Stimulated activated CD8-positive, alpha-beta memory T cell treated with anti-CD3 and anti-CD28 coated beads, Interleukin-7, amount 100 ng/mL, for 24 hours (primary cell): Measurements from ENCODE around the gene METRN.

Experiments used
- DNase-seq: peaks from one replicate; pipeline ENCODE4 v3.0.0-alpha.2; 2020; ENCODE audit warnings: low read depth

The METRN gene

DNA sequence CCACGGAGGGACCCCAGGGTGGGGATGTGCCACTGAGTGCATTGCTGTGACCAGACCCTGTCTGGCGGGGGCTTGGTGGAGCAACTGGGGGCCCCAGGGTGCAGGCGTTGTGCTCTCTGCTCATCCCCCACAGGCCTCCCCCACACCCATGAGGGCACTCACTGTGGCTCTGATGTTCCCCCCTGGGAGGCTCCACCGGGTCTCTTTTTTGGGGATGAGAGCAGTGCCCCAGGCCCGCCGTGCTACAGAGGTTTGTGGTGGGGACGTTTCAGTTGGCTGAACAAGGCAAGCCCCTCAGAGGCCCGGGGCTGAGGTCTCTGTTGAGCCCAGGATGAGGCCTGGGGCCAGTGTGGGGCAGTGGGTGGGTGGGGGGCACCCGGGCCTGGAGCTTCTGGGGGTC is 8.8 kb downstream of the METRN start:
- no peak for DNase-seq

- DNase-seq: no peak
These were observed 9.5 kb downstream of the METRN start for GRCh38 chr16:724188-725040.

DNA sequence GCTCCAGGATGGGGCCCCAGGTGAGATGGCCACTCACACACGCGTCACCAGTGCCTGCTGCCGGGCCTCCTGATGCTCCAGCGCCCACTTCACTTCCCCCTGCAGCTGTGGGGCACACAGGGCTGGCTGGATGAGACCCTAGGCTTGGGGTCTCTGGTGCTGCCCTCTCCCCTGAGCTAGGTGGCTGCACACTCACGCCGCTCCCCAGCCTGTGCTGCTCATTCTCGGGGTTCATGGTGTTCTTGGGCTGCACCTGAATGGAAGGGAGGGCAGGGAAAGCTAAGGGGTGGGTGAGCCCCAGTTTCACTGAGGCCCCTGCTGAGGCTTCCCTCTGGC is 10.1 kb downstream of the METRN start:
- no peak for DNase-seq

DNA sequence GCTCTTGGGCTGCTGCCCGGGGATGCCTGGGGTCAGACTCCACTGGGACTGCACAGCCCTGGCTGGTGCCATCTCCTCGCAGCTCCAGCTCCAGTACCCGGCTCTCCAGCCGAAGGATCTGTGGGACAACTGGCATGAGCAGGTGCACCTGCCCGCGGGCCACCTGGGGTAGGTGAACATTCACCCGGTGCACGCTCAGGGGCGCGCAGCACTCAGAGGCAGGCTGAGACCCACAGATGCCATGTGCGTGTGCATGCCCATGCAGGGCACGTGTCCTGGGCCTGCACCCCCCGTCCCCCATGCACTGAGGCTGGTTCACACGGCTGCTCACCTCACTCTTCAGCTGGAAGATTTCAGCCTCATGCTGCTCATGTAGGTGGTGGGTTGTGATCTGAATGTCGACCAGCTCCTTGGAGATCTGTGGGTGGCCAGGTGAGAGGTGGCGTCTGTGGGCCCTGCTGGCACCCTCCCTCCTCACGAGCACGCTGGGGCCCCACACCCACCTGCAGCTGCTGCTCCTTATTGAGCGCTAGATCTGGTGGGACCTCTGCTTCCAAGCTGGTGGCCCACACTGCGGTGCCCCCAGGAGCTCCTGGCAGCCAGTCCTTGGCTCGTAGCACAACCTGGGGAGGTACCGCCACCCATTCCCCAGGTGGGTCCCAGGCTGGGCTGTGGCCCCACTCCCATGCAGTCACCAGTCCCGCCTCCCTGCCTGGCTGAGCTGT is 10.7 kb downstream of the METRN start:
- DNase-seq: no peak

DNA sequence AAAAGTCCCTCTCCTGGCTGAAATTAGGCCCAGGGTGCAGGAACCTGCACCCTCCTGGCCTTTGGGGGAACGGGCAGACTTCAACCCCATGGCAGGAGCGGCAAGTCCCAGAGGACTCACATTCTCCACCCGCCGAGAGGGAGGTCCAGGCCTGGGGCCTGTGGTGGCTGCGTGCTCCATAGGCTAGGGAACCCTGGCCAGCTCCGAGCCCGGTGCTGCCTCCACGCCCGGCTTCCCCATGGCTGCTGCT is 11.2 kb downstream of the METRN start:
- no peak for DNase-seq

DNA sequence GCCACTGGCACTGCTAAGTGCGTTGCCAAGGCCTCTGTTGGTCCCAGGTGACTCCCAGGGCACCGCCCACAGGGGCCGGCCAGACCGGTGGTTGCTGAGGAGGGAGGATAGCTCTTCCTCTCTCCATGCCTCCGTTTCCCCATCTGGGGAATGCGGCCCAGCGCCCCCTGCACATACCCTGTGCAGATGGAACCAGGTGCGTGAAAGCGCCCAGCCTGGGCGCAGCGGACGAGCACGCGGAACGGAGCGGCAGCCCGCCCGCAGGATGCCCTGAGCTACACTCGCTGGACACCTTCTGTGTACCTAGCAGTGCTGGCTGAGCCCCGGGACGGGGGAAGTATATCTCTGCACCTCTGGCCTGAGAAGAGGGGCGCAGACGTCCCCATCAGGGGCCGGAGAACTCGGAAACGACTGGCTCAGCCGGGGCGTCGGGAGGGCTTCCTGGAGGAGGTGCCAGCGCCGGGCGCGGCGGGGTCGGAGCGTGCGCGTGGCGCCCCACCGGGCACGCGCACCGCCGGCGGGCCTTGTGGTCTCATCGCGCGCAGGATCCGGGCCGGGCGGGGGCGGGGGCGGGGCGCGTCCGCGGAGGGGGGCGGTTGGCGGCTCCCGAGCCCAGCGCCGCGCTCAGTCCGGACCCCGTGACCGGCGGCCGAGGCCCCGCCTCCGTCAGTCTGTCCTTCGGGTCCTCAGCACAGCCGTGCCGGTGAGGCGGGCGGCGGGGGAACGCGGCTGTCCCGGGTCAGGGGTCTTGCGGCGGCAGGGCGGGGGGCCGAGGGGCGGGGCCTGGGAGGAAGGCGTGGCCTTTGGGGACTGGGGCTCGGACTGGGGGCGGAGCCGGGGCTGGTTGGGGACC is 11.7 kb downstream of the METRN start, which contains the start of the genes CCDC78 and HAGHL:
Gene CCDC78 (minus strand): TSS at position 6 of the 853 bp plus-strand sequence. CDS start 76 bp downstream, outside the sequence.
Gene HAGHL (plus strand): TSS at position 669 of the 853 bp plus-strand sequence. CDS start 404 bp downstream, outside the sequence.
- DNase-seq: no peak

- no peak for DNase-seq
These were observed 12.5 kb downstream of the METRN start for GRCh38 chr16:727291-727977.

- no peak for DNase-seq
These were observed 13.4 kb downstream of the METRN start for GRCh38 chr16:728131-728889.

GRCh38 chr16:728890-729744 is 14.2 kb downstream of the METRN start:
- no peak for DNase-seq

DNA sequence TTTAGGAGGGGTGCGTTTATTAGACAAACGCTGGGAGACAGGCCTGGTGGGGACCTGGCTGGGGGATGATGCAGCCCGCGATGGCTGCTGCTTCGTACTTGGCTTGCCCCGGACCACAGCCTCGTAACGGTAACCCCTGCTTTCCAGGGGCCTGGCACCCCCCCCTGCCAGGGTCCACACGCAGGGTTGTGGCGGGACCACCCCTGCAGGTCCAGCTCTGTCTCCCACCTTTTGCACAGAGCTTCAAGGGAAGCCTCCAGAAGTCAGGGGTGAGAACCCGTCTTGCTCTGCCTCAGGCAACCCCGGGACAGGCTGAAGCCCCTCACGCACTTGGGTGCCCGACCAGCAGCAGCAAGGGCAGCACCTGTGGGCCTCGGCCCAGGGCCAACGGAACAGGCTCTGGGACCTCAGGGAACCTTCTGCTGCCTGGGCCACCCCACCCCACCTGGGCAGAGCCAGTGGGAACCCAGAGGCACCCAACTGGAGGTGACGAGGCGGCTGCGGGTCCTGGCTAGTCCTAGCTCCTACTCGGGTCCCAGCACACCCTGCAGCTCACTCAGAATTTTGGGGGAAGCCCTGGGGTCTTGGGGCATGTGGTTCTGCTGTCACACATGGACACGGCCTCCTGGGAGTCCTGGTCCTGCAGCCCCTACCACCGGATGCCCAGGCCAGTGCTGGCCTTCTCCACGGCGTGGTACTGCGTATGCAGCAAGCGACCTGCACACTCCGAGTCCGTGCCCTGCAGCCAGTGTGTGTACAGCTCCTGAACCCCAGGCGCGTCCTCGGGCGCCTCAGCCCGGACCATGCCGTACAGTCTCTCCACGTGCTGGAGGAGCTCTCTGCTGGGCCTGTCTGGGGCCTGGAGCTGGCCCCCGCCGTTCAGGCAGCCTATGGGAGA is 15.1 kb downstream of the METRN start:
- no peak for DNase-seq

GRCh38 chr16:730666-731509 is 16.0 kb downstream of the METRN start:
- DNase-seq: no peak

- DNase-seq: no peak
These were observed 17.4 kb downstream of the METRN start for GRCh38 chr16:732332-732731.

GRCh38 chr16:732936-733335 is 18.0 kb downstream of the METRN start:
- DNase-seq: no peak

DNA sequence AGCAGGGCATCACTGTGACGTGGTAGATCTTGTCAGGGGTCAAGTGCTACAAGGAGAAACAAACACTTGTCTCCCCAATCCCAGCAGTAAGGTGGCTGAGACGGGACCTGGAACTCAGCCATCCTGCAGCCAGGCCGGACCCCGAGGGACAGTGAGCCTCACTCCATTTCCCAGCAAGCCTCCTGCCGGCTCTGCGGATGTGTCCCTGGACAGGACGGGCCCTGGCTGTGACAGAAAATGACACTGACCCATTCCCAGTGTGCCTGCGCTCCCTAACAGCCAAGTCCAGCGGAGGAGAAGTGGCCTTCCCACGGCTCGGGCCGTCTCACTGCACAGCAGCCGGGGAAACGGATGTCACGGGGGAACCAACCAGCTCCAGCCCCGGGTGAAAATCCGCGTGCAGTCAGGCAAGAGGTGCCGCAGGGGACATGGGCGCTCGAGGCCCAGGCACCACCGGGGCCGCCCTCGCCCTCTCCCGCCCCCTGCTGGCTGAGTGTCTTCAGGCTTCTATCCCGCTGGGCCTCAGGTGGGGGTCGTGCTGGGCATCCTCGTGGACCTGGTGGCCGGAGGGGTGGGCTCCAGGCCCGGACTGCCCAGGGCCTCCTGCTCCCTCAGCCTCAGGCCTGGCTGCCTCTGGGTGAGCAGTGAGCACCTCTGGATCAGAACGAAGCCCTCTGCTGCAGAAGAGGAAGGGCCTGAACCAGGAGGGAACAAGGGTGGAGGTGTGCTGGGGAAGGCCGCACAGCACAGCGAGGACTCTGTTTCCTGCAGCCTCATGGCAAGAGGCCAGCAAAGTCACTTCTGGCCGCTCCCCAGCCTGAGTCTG is 18.7 kb downstream of the METRN start:
- no peak for DNase-seq

DNA sequence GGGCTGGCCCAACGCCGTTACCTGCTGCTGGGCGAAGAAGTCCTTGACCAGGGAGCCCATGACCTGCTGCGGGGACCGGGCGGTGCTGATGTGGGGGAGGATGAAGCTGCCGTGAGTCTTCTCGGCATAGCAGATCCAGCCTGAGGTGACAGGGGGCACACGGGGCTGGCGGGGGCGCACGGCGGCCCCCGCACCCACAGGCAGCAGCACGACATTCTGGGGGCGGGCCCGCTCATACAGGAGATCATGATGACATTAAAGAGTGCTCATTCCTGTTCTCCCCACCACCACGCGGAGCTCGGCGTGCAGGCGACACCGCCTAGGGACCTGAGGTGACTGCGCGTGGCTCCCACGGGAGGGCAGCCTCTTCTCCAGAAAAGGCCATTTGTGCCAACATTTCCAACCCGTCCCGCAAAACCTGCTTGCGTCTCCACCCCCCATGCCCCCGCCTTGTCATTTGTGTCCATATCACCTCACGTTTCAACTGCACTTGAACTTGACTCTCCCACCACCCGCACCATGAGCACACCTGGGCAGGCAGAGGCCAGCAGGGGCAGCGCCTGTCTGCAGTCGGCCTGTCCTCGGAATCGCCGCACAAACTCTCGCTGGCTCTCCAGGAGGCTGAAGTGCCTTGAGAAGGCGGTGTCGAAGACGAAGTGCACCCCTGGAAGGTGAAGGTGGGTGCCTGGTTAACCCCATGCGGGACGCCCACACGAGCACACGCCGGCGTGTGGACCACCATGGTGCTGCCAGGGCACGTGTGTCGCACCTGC is 19.5 kb downstream of the METRN start:
- no peak for DNase-seq

DNA sequence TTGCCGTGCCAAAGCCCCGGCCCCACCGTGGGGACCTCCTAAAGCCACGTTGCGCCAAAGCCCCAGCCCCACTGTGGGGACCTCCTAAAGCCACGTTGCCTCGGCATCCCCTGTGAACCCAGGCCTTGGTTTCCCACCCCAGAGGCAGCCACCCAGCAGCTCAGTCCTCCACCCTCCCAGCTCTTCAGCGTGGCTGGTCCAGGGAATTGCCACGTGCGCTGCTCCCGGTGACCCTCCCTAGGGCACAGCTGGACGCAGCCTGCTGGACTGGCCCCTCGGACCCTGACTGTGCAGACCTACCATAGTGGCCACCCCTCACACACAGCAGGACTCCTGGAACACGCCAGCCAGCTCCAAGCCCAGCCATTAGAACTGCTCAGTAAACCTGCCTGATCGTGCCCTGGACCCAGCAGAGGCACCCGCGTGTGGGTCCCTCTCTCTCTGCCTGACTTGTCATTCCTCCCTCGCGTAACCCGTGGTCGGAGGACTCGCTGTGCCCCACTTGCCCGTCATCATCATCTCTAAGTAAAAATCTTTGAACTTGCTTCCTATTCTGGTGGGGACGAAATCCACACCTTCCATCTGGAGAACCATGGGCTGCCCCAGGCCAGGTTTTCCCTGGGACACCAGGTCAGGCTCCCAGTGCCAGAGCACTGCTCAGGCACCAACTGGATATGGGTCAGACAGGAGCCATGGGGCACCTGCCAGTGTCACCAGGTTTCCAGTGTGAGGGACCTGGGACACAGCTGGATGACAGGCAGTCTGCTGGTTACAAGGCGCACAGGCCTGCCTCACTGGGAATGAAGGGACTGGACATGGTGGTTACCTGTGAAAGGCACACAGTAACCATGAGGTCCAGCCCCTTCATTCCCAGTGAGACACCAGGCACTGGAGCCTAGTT is 20.3 kb downstream of the METRN start:
- no peak for DNase-seq
